Measurements from ENCODE around the gene ZNF784.
A peak's percentile ranks its signal among the peaks of the same experiment; 100 is the strongest.

ZNF784 gene

DNA sequence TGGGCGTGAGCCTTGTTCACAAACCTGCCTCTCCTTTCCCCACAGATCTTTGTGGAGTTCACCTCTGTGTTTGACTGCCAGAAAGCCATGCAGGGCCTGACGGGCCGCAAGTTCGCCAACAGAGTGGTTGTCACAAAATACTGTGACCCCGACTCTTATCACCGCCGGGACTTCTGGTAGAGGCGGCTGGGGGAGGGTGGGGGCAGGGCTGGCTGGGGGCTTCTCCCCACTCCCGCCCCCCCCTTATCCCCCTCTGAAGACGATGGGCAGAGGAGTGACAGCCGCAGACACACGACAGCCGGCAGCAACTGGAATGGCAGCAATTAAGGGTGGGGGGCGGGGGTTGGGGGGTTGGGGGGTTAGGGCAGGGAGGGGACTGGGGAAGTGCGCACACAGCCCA, 49.5 kb upstream of the ZNF784 start:
- Histone ChIP-seq H3K36me3 (ENCODE audit: control insufficient read depth in 2 of 2, insufficient read depth in 1 of 2, low read length in 2 of 2) (peaks cover 18 to 59% of the 10 kb centered on the region in 2 experiments; a peak in 2 of 3 replicates), H3K4me3 (ENCODE audit: low read depth, low read length) (peak overlapping the region; percentile 99), H3K27ac (ENCODE audit: extremely low read depth, low read depth, low read length) (peak overlapping the region; percentile 82), H3K9me3 (ENCODE audit: control insufficient read depth, insufficient read depth, low read depth, low read length) (no peaks in the 10 kb centered on the region), H3K4me1 (ENCODE audit: control insufficient read depth, insufficient read depth, low read length) (peaks cover 19% of the 10 kb centered on the region)
- POLR2A ChIA-PET = interaction anchor here (1.6 to 2.6 kb wide), 3 partner anchors 19 to 30 kb away, joined by 4 to 12 read pairs (median 5); partner anchors contain the start of genes U2AF2 and ZNF581
- CTCF ChIA-PET = interaction anchor here (1.3 to 1.8 kb wide), 2 partner anchors 19 to 26 kb away, joined by 5 to 9 read pairs; partner anchors contain the start of gene CCDC106
- TF ChIP-seq, protein P1, sequence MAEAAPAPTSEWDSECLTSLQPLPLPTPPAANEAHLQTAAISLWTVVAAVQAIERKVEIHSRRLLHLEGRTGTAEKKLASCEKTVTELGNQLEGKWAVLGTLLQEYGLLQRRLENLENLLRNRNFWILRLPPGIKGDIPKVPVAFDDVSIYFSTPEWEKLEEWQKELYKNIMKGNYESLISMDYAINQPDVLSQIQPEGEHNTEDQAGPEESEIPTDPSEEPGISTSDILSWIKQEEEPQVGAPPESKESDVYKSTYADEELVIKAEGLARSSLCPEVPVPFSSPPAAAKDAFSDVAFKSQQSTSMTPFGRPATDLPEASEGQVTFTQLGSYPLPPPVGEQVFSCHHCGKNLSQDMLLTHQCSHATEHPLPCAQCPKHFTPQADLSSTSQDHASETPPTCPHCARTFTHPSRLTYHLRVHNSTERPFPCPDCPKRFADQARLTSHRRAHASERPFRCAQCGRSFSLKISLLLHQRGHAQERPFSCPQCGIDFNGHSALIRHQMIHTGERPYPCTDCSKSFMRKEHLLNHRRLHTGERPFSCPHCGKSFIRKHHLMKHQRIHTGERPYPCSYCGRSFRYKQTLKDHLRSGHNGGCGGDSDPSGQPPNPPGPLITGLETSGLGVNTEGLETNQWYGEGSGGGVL (tag by site-specific recombination; IDR thresholded peaks at IDR 0.05) = peak; percentile 46
- TF ChIP-seq, protein P2, sequence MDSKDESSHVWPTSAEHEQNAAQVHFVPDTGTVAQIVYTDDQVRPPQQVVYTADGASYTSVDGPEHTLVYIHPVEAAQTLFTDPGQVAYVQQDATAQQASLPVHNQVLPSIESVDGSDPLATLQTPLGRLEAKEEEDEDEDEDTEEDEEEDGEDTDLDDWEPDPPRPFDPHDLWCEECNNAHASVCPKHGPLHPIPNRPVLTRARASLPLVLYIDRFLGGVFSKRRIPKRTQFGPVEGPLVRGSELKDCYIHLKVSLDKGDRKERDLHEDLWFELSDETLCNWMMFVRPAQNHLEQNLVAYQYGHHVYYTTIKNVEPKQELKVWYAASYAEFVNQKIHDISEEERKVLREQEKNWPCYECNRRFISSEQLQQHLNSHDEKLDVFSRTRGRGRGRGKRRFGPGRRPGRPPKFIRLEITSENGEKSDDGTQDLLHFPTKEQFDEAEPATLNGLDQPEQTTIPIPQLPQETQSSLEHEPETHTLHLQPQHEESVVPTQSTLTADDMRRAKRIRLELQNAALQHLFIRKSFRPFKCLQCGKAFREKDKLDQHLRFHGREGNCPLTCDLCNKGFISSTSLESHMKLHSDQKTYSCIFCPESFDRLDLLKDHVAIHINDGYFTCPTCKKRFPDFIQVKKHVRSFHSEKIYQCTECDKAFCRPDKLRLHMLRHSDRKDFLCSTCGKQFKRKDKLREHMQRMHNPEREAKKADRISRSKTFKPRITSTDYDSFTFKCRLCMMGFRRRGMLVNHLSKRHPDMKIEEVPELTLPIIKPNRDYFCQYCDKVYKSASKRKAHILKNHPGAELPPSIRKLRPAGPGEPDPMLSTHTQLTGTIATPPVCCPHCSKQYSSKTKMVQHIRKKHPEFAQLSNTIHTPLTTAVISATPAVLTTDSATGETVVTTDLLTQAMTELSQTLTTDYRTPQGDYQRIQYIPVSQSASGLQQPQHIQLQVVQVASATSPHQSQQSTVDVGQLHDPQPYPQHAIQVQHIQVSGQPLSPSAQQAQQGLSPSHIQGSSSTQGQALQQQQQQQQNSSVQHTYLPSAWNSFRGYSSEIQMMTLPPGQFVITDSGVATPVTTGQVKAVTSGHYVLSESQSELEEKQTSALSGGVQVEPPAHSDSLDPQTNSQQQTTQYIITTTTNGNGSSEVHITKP (tag by site-specific recombination; IDR thresholded peaks at IDR 0.05) = no peak
- TF ChIP-seq ZBTB17 (tag by site-specific recombination; IDR thresholded peaks at IDR 0.05) = 0 out of 2 replicates have a peak, but pooled peaks have one; percentile 4
- TF ChIP-seq SP2 (tag by site-specific recombination; IDR thresholded peaks at IDR 0.05) = peak; percentile 18; the same call in 1 of the 2 replicates

DNA sequence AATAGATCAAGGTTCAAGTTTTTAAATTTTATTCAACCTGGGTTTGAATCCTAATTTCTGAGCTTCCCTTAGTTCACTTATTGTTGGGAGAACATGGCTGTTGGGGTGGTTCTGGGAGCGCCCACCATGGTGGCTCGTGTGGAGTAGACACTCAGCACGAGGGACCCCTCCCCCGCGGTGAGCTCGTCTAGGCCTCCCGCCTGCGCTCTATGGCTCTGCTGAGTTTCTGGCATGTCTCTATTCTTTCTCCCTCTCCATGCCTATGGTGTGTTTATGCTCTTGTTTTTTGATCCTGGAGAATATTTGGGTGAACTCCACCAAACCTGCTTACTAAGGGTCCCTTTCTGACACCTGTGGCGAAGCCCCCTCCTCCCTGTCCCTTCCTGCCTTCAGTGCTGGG, 49.1 kb upstream of the ZNF784 start:
- peaks cover 19% of the 10 kb centered on the region for H3K4me1 ChIP-seq (ENCODE audit: control insufficient read depth, insufficient read depth, low read length)
- peak overlapping the region; percentile 74 for H3K27ac ChIP-seq (ENCODE audit: extremely low read depth, low read depth, low read length)
- no peak overlapping the region for H3K4me3 ChIP-seq (ENCODE audit: low read depth, low read length)
- ChIA-PET POLR2A (interaction anchor here (0.7 to 2.6 kb wide), 4 partner anchors 19 to 1010 kb away, joined by 3 to 12 read pairs (median 4); partner anchors contain the start of genes U2AF2 and ZNF581), CTCF (interaction anchor here (1.2 to 1.8 kb wide), 3 partner anchors 17 to 26 kb away, joined by 4 to 9 read pairs (median 5); partner anchors contain the start of gene CCDC106)
- H3K9me3 ChIP-seq (ENCODE audit: control insufficient read depth, insufficient read depth, low read depth, low read length) = no peaks in the 10 kb centered on the region
- H3K36me3 ChIP-seq (ENCODE audit: control insufficient read depth in 2 of 2, insufficient read depth in 1 of 2, low read length in 2 of 2) = peaks cover 20 to 59% of the 10 kb centered on the region in 2 experiments; a peak in 2 of 3 replicates
- TF ChIP-seq GLIS1 (tag by site-specific recombination; IDR thresholded peaks at IDR 0.05) = 0 out of 2 replicates have a peak, but pooled peaks have one; percentile 19
- TF ChIP-seq ZNF792 (tag by site-specific recombination; IDR thresholded peaks at IDR 0.05) = no peak
- TF ChIP-seq, protein P3, sequence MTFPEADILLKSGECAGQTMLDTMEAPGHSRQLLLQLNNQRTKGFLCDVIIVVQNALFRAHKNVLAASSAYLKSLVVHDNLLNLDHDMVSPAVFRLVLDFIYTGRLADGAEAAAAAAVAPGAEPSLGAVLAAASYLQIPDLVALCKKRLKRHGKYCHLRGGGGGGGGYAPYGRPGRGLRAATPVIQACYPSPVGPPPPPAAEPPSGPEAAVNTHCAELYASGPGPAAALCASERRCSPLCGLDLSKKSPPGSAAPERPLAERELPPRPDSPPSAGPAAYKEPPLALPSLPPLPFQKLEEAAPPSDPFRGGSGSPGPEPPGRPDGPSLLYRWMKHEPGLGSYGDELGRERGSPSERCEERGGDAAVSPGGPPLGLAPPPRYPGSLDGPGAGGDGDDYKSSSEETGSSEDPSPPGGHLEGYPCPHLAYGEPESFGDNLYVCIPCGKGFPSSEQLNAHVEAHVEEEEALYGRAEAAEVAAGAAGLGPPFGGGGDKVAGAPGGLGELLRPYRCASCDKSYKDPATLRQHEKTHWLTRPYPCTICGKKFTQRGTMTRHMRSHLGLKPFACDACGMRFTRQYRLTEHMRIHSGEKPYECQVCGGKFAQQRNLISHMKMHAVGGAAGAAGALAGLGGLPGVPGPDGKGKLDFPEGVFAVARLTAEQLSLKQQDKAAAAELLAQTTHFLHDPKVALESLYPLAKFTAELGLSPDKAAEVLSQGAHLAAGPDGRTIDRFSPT (tag by site-specific recombination; IDR thresholded peaks at IDR 0.05) = peak; percentile 22; the same call in 1 of the 2 replicates
- TF ChIP-seq, protein P4, sequence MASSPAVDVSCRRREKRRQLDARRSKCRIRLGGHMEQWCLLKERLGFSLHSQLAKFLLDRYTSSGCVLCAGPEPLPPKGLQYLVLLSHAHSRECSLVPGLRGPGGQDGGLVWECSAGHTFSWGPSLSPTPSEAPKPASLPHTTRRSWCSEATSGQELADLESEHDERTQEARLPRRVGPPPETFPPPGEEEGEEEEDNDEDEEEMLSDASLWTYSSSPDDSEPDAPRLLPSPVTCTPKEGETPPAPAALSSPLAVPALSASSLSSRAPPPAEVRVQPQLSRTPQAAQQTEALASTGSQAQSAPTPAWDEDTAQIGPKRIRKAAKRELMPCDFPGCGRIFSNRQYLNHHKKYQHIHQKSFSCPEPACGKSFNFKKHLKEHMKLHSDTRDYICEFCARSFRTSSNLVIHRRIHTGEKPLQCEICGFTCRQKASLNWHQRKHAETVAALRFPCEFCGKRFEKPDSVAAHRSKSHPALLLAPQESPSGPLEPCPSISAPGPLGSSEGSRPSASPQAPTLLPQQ (tag by site-specific recombination; IDR thresholded peaks at IDR 0.05) = 0 out of 2 replicates have a peak, but pooled peaks have one; percentile 24
- 0 out of 2 replicates have a peak, but pooled peaks have one; percentile 63 for TF ChIP-seq ZXDB (tag by site-specific recombination; IDR thresholded peaks at IDR 0.05)
- 0 out of 2 replicates have a peak, but pooled peaks have one; percentile 37 for TF ChIP-seq KLF9 (tag by site-specific recombination; IDR thresholded peaks at IDR 0.05; ENCODE audit: low read depth)
- TF ChIP-seq MEIS1 (CRISPR knock-in tag; IDR thresholded peaks at IDR 0.05; ENCODE audit: borderline replicate concordance) = no peak
- TF ChIP-seq, protein P5, sequence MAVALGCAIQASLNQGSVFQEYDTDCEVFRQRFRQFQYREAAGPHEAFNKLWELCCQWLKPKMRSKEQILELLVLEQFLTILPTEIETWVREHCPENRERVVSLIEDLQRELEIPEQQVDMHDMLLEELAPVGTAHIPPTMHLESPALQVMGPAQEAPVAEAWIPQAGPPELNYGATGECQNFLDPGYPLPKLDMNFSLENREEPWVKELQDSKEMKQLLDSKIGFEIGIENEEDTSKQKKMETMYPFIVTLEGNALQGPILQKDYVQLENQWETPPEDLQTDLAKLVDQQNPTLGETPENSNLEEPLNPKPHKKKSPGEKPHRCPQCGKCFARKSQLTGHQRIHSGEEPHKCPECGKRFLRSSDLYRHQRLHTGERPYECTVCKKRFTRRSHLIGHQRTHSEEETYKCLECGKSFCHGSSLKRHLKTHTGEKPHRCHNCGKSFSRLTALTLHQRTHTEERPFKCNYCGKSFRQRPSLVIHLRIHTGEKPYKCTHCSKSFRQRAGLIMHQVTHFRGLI (tag by site-specific recombination; IDR thresholded peaks at IDR 0.05) = peak; percentile 41; the same call in 1 of the 2 replicates
- TF ChIP-seq ZNF335 (tag by site-specific recombination; conservative IDR thresholded peaks at IDR 0.05) = peak; percentile 40
- TF ChIP-seq ZBTB17 (tag by site-specific recombination; IDR thresholded peaks at IDR 0.05) = peak; percentile 64; the same call in 1 of the 2 replicates
- TF ChIP-seq ZNF10 (tag by site-specific recombination; IDR thresholded peaks at IDR 0.05) = no peak
- peak; percentile 33; the same call in 1 of the 2 replicates for TF ChIP-seq KLF1 (tag by site-specific recombination; IDR thresholded peaks at IDR 0.05)
- peak; percentile 16; the same call in 1 of the 2 replicates for TF ChIP-seq ZEB2 (tag by site-specific recombination; IDR thresholded peaks at IDR 0.05)
- TF ChIP-seq, protein P6, sequence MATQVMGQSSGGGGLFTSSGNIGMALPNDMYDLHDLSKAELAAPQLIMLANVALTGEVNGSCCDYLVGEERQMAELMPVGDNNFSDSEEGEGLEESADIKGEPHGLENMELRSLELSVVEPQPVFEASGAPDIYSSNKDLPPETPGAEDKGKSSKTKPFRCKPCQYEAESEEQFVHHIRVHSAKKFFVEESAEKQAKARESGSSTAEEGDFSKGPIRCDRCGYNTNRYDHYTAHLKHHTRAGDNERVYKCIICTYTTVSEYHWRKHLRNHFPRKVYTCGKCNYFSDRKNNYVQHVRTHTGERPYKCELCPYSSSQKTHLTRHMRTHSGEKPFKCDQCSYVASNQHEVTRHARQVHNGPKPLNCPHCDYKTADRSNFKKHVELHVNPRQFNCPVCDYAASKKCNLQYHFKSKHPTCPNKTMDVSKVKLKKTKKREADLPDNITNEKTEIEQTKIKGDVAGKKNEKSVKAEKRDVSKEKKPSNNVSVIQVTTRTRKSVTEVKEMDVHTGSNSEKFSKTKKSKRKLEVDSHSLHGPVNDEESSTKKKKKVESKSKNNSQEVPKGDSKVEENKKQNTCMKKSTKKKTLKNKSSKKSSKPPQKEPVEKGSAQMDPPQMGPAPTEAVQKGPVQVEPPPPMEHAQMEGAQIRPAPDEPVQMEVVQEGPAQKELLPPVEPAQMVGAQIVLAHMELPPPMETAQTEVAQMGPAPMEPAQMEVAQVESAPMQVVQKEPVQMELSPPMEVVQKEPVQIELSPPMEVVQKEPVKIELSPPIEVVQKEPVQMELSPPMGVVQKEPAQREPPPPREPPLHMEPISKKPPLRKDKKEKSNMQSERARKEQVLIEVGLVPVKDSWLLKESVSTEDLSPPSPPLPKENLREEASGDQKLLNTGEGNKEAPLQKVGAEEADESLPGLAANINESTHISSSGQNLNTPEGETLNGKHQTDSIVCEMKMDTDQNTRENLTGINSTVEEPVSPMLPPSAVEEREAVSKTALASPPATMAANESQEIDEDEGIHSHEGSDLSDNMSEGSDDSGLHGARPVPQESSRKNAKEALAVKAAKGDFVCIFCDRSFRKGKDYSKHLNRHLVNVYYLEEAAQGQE (tag by site-specific recombination; IDR thresholded peaks at IDR 0.05) = no peak
- peak; percentile 73; the same call in 1 of the 2 replicates for TF ChIP-seq KLF8 (tag by site-specific recombination; IDR thresholded peaks at IDR 0.05)
